Mesenchymal stem cell (in vitro differentiated cells and primary cell): Measurements from ENCODE around the gene KRTAP2-2.
"Not testable (repeated sequence)": the region's sequence is repeated elsewhere in the genome, so short reads cannot be mapped to it uniquely, and the experiment has no call there.

ENCODE experiments used
- DNase-seq: peaks from one replicate; pipeline ENCODE4 v3.0.0-alpha.2; 2013
- H2AFZ ChIP-seq: one replicate; pipeline ENCODE4 v1.6.1; 2013; ENCODE audit warnings: low read depth, mild to moderate bottlenecking, control low read depth, inconsistent platforms, low read length, moderate library complexity
- H2AK5ac ChIP-seq: 2 replicates; pipeline ENCODE4 v1.6.1; 2013; ENCODE audit warnings: low read length, moderate library complexity, mild to moderate bottlenecking, inconsistent platforms; ENCODE audit not compliant: severe bottlenecking
- H2BK120ac ChIP-seq: one replicate; pipeline ENCODE4 v1.6.1; 2013; ENCODE audit warnings: low read depth, mild to moderate bottlenecking, inconsistent platforms, low read length, moderate library complexity
- H2BK12ac ChIP-seq, 2 experiments: one replicate each; pipeline ENCODE4 v1.6.1; 2013; ENCODE audit warnings: inconsistent platforms in 2 of 2, low read length in 2 of 2, mild to moderate bottlenecking in 2 of 2, moderate library complexity in 2 of 2, control low read depth in 1 of 2
- H2BK15ac ChIP-seq: one replicate; pipeline ENCODE4 v1.6.1; 2013; ENCODE audit warnings: mild to moderate bottlenecking, low read depth, inconsistent platforms; ENCODE audit not compliant: poor library complexity, severe bottlenecking
- H2BK5ac ChIP-seq: 2 replicates; pipeline ENCODE4 v1.6.1; 2013; ENCODE audit warnings: low read depth, mild to moderate bottlenecking, low read length, control low read depth, inconsistent platforms; ENCODE audit not compliant: poor library complexity, severe bottlenecking
- H3K14ac ChIP-seq, 2 experiments: one replicate each; pipeline ENCODE4 v1.6.1; 2013; ENCODE audit warnings: inconsistent platforms in 2 of 2, low read length in 2 of 2, control low read depth in 1 of 2, mild to moderate bottlenecking in 1 of 2, moderate library complexity in 1 of 2
- H3K18ac ChIP-seq, 2 experiments: one replicate each; pipeline ENCODE4 v1.6.1; 2013; ENCODE audit warnings: inconsistent platforms in 2 of 2, low read length in 2 of 2, control low read depth in 1 of 2, low read depth in 1 of 2, mild to moderate bottlenecking in 1 of 2
- H3K23ac ChIP-seq, 2 experiments: one replicate each; pipeline ENCODE4 v1.6.1; 2013; ENCODE audit warnings: inconsistent platforms in 2 of 2, low read length in 2 of 2, mild to moderate bottlenecking in 2 of 2, moderate library complexity in 2 of 2, control low read depth in 1 of 2
- H3K27ac ChIP-seq: 2 replicates; pipeline ENCODE4 v1.5.1; 2013; ENCODE audit warnings: mild to moderate bottlenecking, moderate library complexity, low read length, control low read depth, inconsistent platforms; ENCODE audit not compliant: poor library complexity, severe bottlenecking
- H3K27me3 ChIP-seq, 2 experiments: 2 replicates each; pipeline versions ENCODE4 v1.6.1 to v1.7.0; 2013; ENCODE audit warnings: low read length in 2 of 2, mild to moderate bottlenecking in 2 of 2, moderate library complexity in 2 of 2, control low read depth in 1 of 2, inconsistent platforms in 1 of 2; ENCODE audit not compliant: control insufficient read depth in 1 of 2, insufficient read depth in 1 of 2
- H3K36me3 ChIP-seq, 2 experiments: 2 replicates each; pipeline versions ENCODE4 v1.6.1 to v1.7.0; 2013; ENCODE audit warnings: low read length in 2 of 2, control low read depth in 1 of 2, inconsistent platforms in 1 of 2, low read depth in 1 of 2, mild to moderate bottlenecking in 1 of 2; ENCODE audit not compliant: insufficient read depth in 2 of 2, control insufficient read depth in 1 of 2
- H3K4ac ChIP-seq, 2 experiments: one replicate each; pipeline ENCODE4 v1.6.1; 2013; ENCODE audit warnings: inconsistent platforms in 2 of 2, low read length in 2 of 2, mild to moderate bottlenecking in 2 of 2, moderate library complexity in 2 of 2, control low read depth in 1 of 2, low read depth in 1 of 2
- H3K4me1 ChIP-seq: 2 replicates; pipeline ENCODE4 v1.6.1; 2013; ENCODE audit warnings: low read depth, low read length, control low read depth; ENCODE audit not compliant: control insufficient read depth, insufficient read depth
- H3K4me2 ChIP-seq: 2 replicates; pipeline ENCODE4 v1.6.1; 2013; ENCODE audit warnings: low read length, mild to moderate bottlenecking, inconsistent platforms; ENCODE audit not compliant: poor library complexity, severe bottlenecking
- H3K4me3 ChIP-seq, 2 experiments: 2 replicates each; pipeline versions ENCODE4 v1.5.1 to v1.7.0; 2013; ENCODE audit warnings: low read length in 2 of 2, mild to moderate bottlenecking in 2 of 2, control low read depth in 1 of 2, low read depth in 1 of 2; ENCODE audit not compliant: insufficient read depth in 1 of 2
- H3K79me1 ChIP-seq: replicated peaks from 2 replicates; pipeline ENCODE4 v1.6.1; 2013; ENCODE audit warnings: mild to moderate bottlenecking, control low read depth, low read length, inconsistent platforms; ENCODE audit not compliant: poor library complexity, severe bottlenecking
- H3K9ac ChIP-seq: 2 replicates; pipeline ENCODE4 v1.7.0; 2013; ENCODE audit warnings: mild to moderate bottlenecking, low read length, moderate library complexity
- H3K9me3 ChIP-seq: 2 replicates; pipeline ENCODE4 v1.7.0; 2013; ENCODE audit warnings: mild to moderate bottlenecking, low read length; ENCODE audit not compliant: control insufficient read depth
- H4K8ac ChIP-seq: one replicate; pipeline ENCODE4 v1.6.1; 2013; ENCODE audit warnings: inconsistent platforms, mild to moderate bottlenecking, low read length, moderate library complexity
- H4K91ac ChIP-seq: one replicate; pipeline ENCODE4 v1.6.1; 2013; ENCODE audit warnings: mild to moderate bottlenecking, low read length, inconsistent platforms
- WGBS: methylation state at CpG from one replicate; pipeline ENCODE4 v1.1.7; 2013; ENCODE audit warnings: mixed read lengths; 5-methylcytosine and 5-hydroxymethylcytosine counted together

KRTAP2-2 gene

GRCh38 chr17:41067281-41067680, 12.3 kb upstream of the KRTAP2-2 start:
- Histone ChIP-seq H3K14ac (no peak overlapping the region), H3K36me3 (no peaks in the 10 kb centered on the region), H2BK5ac (no peak overlapping the region), H4K91ac (no peak overlapping the region), H3K4me2 (no peak overlapping the region), H3K79me1 (no peaks in the 10 kb centered on the region), H2AFZ (no peak overlapping the region), H3K9me3 (no peaks in the 10 kb centered on the region), H3K27ac (no peak overlapping the region), H2BK120ac (no peak overlapping the region), H3K4ac (no peak overlapping the region), H2BK15ac (no peak overlapping the region), H3K4me3 (no peak overlapping the region), H3K4me1 (peaks cover 5% of the 10 kb centered on the region), H3K23ac (no peak overlapping the region), H3K18ac (no peak overlapping the region), H3K9ac (no peak overlapping the region), H2BK12ac (no peak overlapping the region), H3K27me3 (no peaks in the 10 kb centered on the region), H2AK5ac (no peak overlapping the region), H4K8ac (no peak overlapping the region)
- DNase-seq, result no peak

DNA sequence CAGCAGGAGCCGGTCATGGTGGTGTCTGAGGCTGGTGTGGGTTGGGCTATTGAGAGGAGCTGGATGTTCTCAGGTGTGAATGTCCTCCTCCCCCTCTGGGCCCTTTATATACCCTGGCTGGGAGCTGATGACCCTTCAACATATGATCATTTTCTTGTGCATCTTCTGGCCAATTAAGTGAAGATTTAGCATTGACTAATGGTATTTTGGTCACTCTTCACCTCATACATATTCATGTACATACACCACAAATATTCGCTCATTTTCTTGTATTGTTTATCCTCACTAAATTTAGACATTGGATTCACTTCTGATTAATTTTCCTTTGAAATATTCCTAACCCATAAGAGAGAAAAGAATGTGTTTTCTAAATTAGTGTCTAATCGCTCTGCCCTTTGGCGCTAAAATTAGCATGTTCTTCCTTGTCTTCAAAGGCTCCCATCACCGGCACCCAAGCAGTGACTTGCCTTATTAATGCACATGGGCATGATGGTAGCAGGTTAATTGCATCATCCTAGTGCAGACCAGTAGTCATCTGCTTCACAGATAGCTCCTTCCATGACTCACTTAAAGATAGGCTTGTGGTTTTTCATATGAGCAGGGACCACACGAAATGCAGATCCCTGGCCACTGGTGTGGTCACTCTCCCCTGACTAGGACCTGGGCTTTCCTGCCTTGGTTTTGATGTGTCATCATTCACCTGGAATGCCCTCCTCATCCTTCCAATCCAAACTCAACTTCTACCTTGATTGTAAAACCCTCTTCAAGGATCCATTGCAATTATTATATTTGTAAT, 11.0 kb upstream of the KRTAP2-2 start, which contains the start of gene KRTAP2-4:
KRTAP2-4 (minus strand) TSS at position 51 of the 796 bp plus-strand sequence; CDS start at position 17, 34 bp downstream.
- Histone ChIP-seq H3K27me3 (no peaks in the 10 kb centered on the region), H3K18ac (peak within 1 kb of the TSS in 1 of 2 experiments; percentile 48), H3K14ac (no peak within 1 kb of the TSS), H3K36me3 (no peaks in the 10 kb centered on the region), H3K4ac (no peak within 1 kb of the TSS), H2AK5ac (no peak within 1 kb of the TSS), H2BK5ac (no peak within 1 kb of the TSS), H2BK12ac (no peak within 1 kb of the TSS), H4K91ac (no peak within 1 kb of the TSS), H3K23ac (no peak within 1 kb of the TSS), H4K8ac (no peak within 1 kb of the TSS), H3K9me3 (no peaks in the 10 kb centered on the region), H3K4me3 (no peak within 1 kb of the TSS), H2AFZ (no peak within 1 kb of the TSS), H2BK15ac (no peak within 1 kb of the TSS), H3K27ac (no peak within 1 kb of the TSS), H3K79me1 (no peaks in the 10 kb centered on the region), H3K4me1 (peaks cover 2% of the 10 kb centered on the region), H3K9ac (no peak within 1 kb of the TSS), H2BK120ac (no peak within 1 kb of the TSS), H3K4me2 (no peak within 1 kb of the TSS)
- WGBS, result 51% methylated on average over 4 of the region's 6 CpGs
- DNase-seq, result peak; percentile 90

DNA sequence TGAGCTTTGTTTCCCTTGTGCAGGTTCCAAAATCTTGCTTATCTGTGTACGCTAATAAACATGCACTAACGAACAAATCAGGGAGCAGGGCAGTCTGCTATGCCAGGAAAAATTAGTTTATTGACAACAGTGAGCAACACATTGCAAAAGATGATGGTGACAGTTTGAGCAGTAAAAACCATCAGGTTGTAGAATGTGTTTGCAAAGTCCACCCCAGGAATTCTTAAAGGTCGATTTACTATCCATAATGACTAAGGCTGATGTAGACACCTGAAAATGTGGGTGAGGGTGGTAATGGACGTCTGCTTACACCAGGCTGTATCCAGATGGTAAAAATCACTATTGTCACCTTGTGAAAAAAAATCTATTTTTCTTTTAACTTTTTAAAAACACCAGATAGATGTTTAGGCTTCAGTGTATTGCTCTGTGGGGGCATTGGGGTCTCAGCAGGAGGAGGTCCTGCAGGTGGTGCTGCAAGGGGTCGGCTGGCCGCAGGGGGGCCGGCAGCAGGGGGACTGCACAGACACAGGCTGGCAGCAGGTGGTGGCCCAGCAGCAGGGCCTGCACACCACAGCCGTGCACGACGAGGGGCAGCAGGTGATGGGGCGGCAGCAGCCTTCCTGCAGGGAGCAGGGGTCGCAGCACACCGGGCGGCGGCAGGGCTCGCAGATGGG, 10.1 kb upstream of the KRTAP2-2 start:
- not testable (repeated sequence) for H3K9ac ChIP-seq, H2BK120ac ChIP-seq, H3K79me1 ChIP-seq, H3K36me3 ChIP-seq, H2BK5ac ChIP-seq, H3K27me3 ChIP-seq, H2AFZ ChIP-seq, H3K4ac ChIP-seq, H3K4me1 ChIP-seq, H3K18ac ChIP-seq, H4K8ac ChIP-seq, H3K4me2 ChIP-seq, DNase-seq, H3K4me3 ChIP-seq, H4K91ac ChIP-seq, H3K27ac ChIP-seq, H3K14ac ChIP-seq, H2BK12ac ChIP-seq, H2BK15ac ChIP-seq, H2AK5ac ChIP-seq, H3K9me3 ChIP-seq, H3K23ac ChIP-seq
- WGBS, result 85% methylated on average over 5 of the region's 16 CpGs

- Histone ChIP-seq H3K4me3 (no peak overlapping the region), H3K27ac (no peak overlapping the region), H4K91ac (no peak overlapping the region), H3K4me1 (peaks cover 7% of the 10 kb centered on the region), H2BK12ac (no peak overlapping the region), H2BK15ac (no peak overlapping the region), H3K4ac (no peak overlapping the region), H3K23ac (no peak overlapping the region), H2BK5ac (no peak overlapping the region), H2BK120ac (no peak overlapping the region), H3K79me1 (no peaks in the 10 kb centered on the region), H3K27me3 (no peaks in the 10 kb centered on the region), H3K9ac (no peak overlapping the region), H3K18ac (no peak overlapping the region), H3K14ac (no peak overlapping the region), H2AK5ac (no peak overlapping the region), H3K36me3 (no peaks in the 10 kb centered on the region), H3K4me2 (no peak overlapping the region), H4K8ac (no peak overlapping the region), H3K9me3 (no peaks in the 10 kb centered on the region), H2AFZ (no peak overlapping the region)
- DNase-seq, result no peak
- no CpG with 5 or more reads among the region's 1 CpG for WGBS
Observed at GRCh38 chr17:41064301-41064700, 9.3 kb upstream of the KRTAP2-2 start.
